Upper lobe of left lung (tissue), 4 donors: Measurements from ENCODE around the gene MTM1.

Source experiments
- EP300 ChIP-seq, 4 donors: sonication (generic); formaldehyde crosslinking; IDR thresholded peaks; one replicate each; pipeline ENCODE4 v1.5.1; 2017; ENCODE audit warnings: antibody characterized with exemption in 4 of 4, control low read depth in 2 of 4
- POLR2A ChIP-seq, 4 donors: fragments of 450-650 bp; IDR thresholded peaks; one replicate each; pipeline ENCODE4 v1.5.1; 2016 to 2017; ENCODE audit warnings: antibody characterized with exemption in 4 of 4, mild to moderate bottlenecking in 2 of 4
- POLR2AphosphoS5 ChIP-seq, 2 donors: sonication (generic); formaldehyde crosslinking; IDR thresholded peaks; one replicate each; pipeline ENCODE4 v1.5.1; 2017; ENCODE audit warnings: antibody characterized with exemption in 2 of 2
- TF ChIP-seq, protein P1 (sequence below), 6 experiments: fragments of 450-650 bp in 4 of 6; fragments of 200-600 bp in 2 of 6; sonication (generic) in 2 of 6; IDR thresholded peaks; one replicate each; pipeline ENCODE4 v1.5.1; 2016 to 2019; ENCODE audit warnings: antibody characterized with exemption in 6 of 6

DNA sequence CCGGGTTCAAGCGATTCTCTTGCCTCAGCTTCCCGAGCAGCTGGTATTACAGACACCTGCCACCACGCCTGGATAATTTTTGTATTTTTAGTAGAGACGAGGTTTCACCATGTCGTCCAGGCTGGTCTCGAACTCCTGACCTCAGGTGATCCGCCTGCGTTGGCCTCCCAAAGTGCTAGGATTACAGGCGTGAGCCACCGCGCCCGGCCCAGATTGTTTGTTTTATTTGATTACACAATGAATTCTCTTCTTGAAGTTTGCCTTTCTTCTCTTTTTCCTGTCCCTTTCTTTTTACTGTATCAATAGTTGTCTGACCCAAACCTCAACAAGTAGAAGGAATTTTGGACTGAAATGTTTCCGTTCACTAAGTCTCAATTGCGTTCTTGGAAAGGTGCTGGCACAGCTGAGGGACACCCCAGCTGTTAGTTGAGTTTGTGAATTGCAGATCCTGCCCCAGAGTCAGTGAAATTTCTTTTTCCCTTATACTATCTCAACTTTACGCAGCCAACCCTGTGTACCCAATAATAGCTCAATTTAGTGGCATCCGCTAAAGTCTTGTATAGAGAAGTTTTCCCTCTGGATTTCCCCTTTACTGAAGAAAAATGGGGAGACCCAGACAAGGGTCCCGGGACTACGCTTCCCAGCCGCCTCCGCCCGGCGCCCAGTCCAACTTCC is 639 bp upstream of the MTM1 start:
- no peak for TF ChIP-seq EP300 (IDR thresholded peaks at IDR 0.05)
- TF ChIP-seq POLR2A (IDR thresholded peaks at IDR 0.05), result no peak
- TF ChIP-seq, protein P1, sequence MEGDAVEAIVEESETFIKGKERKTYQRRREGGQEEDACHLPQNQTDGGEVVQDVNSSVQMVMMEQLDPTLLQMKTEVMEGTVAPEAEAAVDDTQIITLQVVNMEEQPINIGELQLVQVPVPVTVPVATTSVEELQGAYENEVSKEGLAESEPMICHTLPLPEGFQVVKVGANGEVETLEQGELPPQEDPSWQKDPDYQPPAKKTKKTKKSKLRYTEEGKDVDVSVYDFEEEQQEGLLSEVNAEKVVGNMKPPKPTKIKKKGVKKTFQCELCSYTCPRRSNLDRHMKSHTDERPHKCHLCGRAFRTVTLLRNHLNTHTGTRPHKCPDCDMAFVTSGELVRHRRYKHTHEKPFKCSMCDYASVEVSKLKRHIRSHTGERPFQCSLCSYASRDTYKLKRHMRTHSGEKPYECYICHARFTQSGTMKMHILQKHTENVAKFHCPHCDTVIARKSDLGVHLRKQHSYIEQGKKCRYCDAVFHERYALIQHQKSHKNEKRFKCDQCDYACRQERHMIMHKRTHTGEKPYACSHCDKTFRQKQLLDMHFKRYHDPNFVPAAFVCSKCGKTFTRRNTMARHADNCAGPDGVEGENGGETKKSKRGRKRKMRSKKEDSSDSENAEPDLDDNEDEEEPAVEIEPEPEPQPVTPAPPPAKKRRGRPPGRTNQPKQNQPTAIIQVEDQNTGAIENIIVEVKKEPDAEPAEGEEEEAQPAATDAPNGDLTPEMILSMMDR (IDR thresholded peaks at IDR 0.05), result no peak
- no peak for TF ChIP-seq POLR2AphosphoS5 (IDR thresholded peaks at IDR 0.05)
